ENCODE data around the gene CYGB.
"Not testable (repeated sequence)": the region's sequence is repeated elsewhere in the genome, so short reads cannot be mapped to it uniquely, and the experiment has no call there.

CYGB gene

GRCh38 chr17:76568811-76569221 is 31.3 kb upstream of the CYGB start:
- DNase-seq: peak in 1 of 10 donors; percentile 70
- intact Hi-C loops (cut with DNase I): no loop called here

GRCh38 chr17:76567634-76568432 is 30.3 kb upstream of the CYGB start:
- DNase-seq: peak in 1 of 10 donors; percentile 60
- intact Hi-C loops (cut with DNase I): no loop called here

- intact Hi-C loops (cut with DNase I): no loop called here
- peak in 1 of 10 donors; percentile 66 for DNase-seq
These were observed 29.5 kb upstream of the CYGB start for GRCh38 chr17:76566988-76567431.

GRCh38 chr17:76566613-76566943 is 29.1 kb upstream of the CYGB start:
- intact Hi-C loops (cut with DNase I): no loop called here
- DNase-seq: peak in 1 of 10 donors; percentile 3

GRCh38 chr17:76565728-76566612 is 28.5 kb upstream of the CYGB start:
- peak in 1 of 10 donors; percentile 39 for DNase-seq
- intact Hi-C loops (cut with DNase I): no loop called here

GRCh38 chr17:76564991-76565727 is 27.6 kb upstream of the CYGB start:
- DNase-seq: peak in 1 of 10 donors; percentile 37
- intact Hi-C loops (cut with DNase I): not testable (repeated sequence)

GRCh38 chr17:76563359-76563758 is 25.9 kb upstream of the CYGB start:
- DNase-seq; intact Hi-C loops (cut with DNase I): not testable (repeated sequence)

- intact Hi-C loops (cut with DNase I): no loop called here
- DNase-seq: peak in 7 of 10 donors; percentile 48 to 95 (median 74)
These were observed 25.2 kb upstream of the CYGB start for GRCh38 chr17:76562734-76563148.

GRCh38 chr17:76561799-76562268 is 24.3 kb upstream of the CYGB start:
- DNase-seq: peak in 1 of 10 donors; percentile 15
- intact Hi-C loops (cut with DNase I): no loop called here

- intact Hi-C loops (cut with DNase I): no loop called here
These were observed 23.8 kb upstream of the CYGB start for GRCh38 chr17:76561332-76561731.

GRCh38 chr17:76560877-76561221 is 23.3 kb upstream of the CYGB start:
- DNase-seq: no peak
- intact Hi-C loops (cut with DNase I): no loop called here

More at GRCh38 chr17:76561332-76561731, 23.8 kb upstream of the CYGB start:
- peak in 1 of 10 donors; percentile 12 for DNase-seq

- DNase-seq: peak in 1 of 10 donors; percentile 11
- intact Hi-C loops (cut with DNase I): no loop called here
These were observed 22.7 kb upstream of the CYGB start for GRCh38 chr17:76560036-76560876.

GRCh38 chr17:76559460-76559859 is 22.0 kb upstream of the CYGB start:
- intact Hi-C loops (cut with DNase I): loop anchor here (5.0 to 10.0 kb wide), 2 partner anchors 63 to 155 kb away; partner anchors contain the start of gene MXRA7
- not testable (repeated sequence) for DNase-seq

GRCh38 chr17:76558198-76559095 is 20.9 kb upstream of the CYGB start:
- peak in 1 of 10 donors; percentile 79 for DNase-seq
- intact Hi-C loops (cut with DNase I): loop anchor here (5.0 to 10.0 kb wide), 2 partner anchors 64 to 156 kb away; partner anchors contain the start of gene MXRA7

- DNase-seq: peak; percentile 85 to 99 (median 92)
- intact Hi-C loops (cut with DNase I): loop anchor here (5.0 to 10.0 kb wide), 2 partner anchors 65 to 157 kb away; partner anchors contain the start of gene MXRA7
These were observed 20.1 kb upstream of the CYGB start for GRCh38 chr17:76557368-76558197.

- peak in 2 of 10 donors; percentile 50 to 74 for DNase-seq
These were observed 19.4 kb upstream of the CYGB start for GRCh38 chr17:76556765-76557367.

GRCh38 chr17:76554131-76554530 is 16.6 kb upstream of the CYGB start:
- DNase-seq: peak in 9 of 10 donors; percentile 57 to 96 (median 76)
- intact Hi-C loops (cut with DNase I): loop anchor here (10.0 kb wide), 1 partner anchor 161 kb away; the partner anchor contains the start of gene MXRA7

More at GRCh38 chr17:76556765-76557367, 19.4 kb upstream of the CYGB start:
- intact Hi-C loops (cut with DNase I): loop anchor here (5.0 to 10.0 kb wide), 2 partner anchors 65 to 158 kb away; partner anchors contain the start of gene MXRA7
